Stimulated activated memory B cell treated with anti-CD40 and anti-IgM and Interleukin-4, amounts not matched to agents 10 μg/mL and 1 μg/mL and 100 μg/mL, for 72 hours (primary cell): Measurements from ENCODE around the gene SIAH2.
A peak's percentile ranks its signal among the peaks of the same experiment; 100 is the strongest.

Source experiments
- ATAC-seq: fragments of 150-1000 bp; cut with Tn5 transposase; 2 replicates; pipeline ENCODE4 v1.10.0; 2021
- H3K27ac Mint-ChIP-seq: one replicate; pipeline ENCODE4 v1.8.0; 2022; ENCODE audit warnings: mild to moderate bottlenecking, mixed read lengths
- H3K27me3 Mint-ChIP-seq: one replicate; pipeline ENCODE4 v1.8.0; 2022; ENCODE audit warnings: mixed read lengths
- H3K36me3 Mint-ChIP-seq: one replicate; pipeline ENCODE4 v1.8.0; 2022; ENCODE audit warnings: mixed read lengths
- H3K4me1 Mint-ChIP-seq: one replicate; pipeline ENCODE4 v1.8.0; 2022; ENCODE audit warnings: mixed read lengths
- H3K4me3 Mint-ChIP-seq: one replicate; pipeline ENCODE4 v1.8.0; 2022; ENCODE audit warnings: mild to moderate bottlenecking, moderate library complexity, mixed read lengths
- H3K9me3 Mint-ChIP-seq: one replicate; pipeline ENCODE4 v1.8.0; 2022; ENCODE audit warnings: mixed read lengths

SIAH2 gene

GRCh38 chr3:150784747-150785125 is 21.8 kb upstream of the SIAH2 start:
- H3K9me3 Mint-ChIP-seq: no peaks in the 10 kb centered on the region
- H3K4me1 Mint-ChIP-seq: peaks cover 14% of the 10 kb centered on the region
- H3K36me3 Mint-ChIP-seq: no peaks in the 10 kb centered on the region
- ATAC-seq: no peak
- no peak overlapping the region for H3K4me3 Mint-ChIP-seq
- peaks cover 11% of the 10 kb centered on the region for H3K27me3 Mint-ChIP-seq
- peak overlapping the region; percentile 66 for H3K27ac Mint-ChIP-seq

GRCh38 chr3:150783920-150784746 is 21.2 kb upstream of the SIAH2 start:
- H3K36me3 Mint-ChIP-seq: no peaks in the 10 kb centered on the region
- H3K9me3 Mint-ChIP-seq: no peaks in the 10 kb centered on the region
- peaks cover 11% of the 10 kb centered on the region for H3K27me3 Mint-ChIP-seq
- no peak overlapping the region for H3K4me3 Mint-ChIP-seq
- H3K4me1 Mint-ChIP-seq: peaks cover 8% of the 10 kb centered on the region
- H3K27ac Mint-ChIP-seq: peak overlapping the region; percentile 66
- ATAC-seq: peak; percentile 72

- Mint-ChIP-seq H3K27me3 (peaks cover 7% of the 10 kb centered on the region), H3K27ac (peak overlapping the region; percentile 66), H3K4me3 (no peak overlapping the region), H3K9me3 (no peaks in the 10 kb centered on the region), H3K4me1 (peaks cover 7% of the 10 kb centered on the region), H3K36me3 (no peaks in the 10 kb centered on the region)
- ATAC-seq: no peak
These were observed 20.3 kb upstream of the SIAH2 start for GRCh38 chr3:150783316-150783715.

GRCh38 chr3:150779402-150779858 is 16.5 kb upstream of the SIAH2 start:
- Mint-ChIP-seq H3K27me3 (no peaks in the 10 kb centered on the region), H3K27ac (no peak overlapping the region), H3K9me3 (no peaks in the 10 kb centered on the region), H3K4me3 (no peak overlapping the region), H3K36me3 (no peaks in the 10 kb centered on the region), H3K4me1 (no peaks in the 10 kb centered on the region)
- ATAC-seq: no peak

GRCh38 chr3:150778793-150779401 is 15.9 kb upstream of the SIAH2 start:
- Mint-ChIP-seq H3K36me3 (no peaks in the 10 kb centered on the region), H3K9me3 (no peaks in the 10 kb centered on the region), H3K4me1 (no peaks in the 10 kb centered on the region), H3K27me3 (no peaks in the 10 kb centered on the region), H3K4me3 (no peak overlapping the region), H3K27ac (no peak overlapping the region)
- ATAC-seq: no peak

GRCh38 chr3:150775001-150775599 is 12.1 kb upstream of the SIAH2 start:
- Mint-ChIP-seq H3K9me3 (no peaks in the 10 kb centered on the region), H3K4me3 (no peak overlapping the region), H3K36me3 (no peaks in the 10 kb centered on the region), H3K4me1 (no peaks in the 10 kb centered on the region), H3K27me3 (no peaks in the 10 kb centered on the region), H3K27ac (no peak overlapping the region)
- no peak for ATAC-seq

- Mint-ChIP-seq H3K9me3 (no peaks in the 10 kb centered on the region), H3K4me1 (no peaks in the 10 kb centered on the region), H3K27ac (peak overlapping the region; percentile 22), H3K4me3 (no peak overlapping the region), H3K36me3 (no peaks in the 10 kb centered on the region), H3K27me3 (no peaks in the 10 kb centered on the region)
- ATAC-seq: no peak
These were observed 10.7 kb upstream of the SIAH2 start for GRCh38 chr3:150773616-150774192.

- no peak overlapping the region for H3K4me3 Mint-ChIP-seq
- peaks cover 8% of the 10 kb centered on the region for H3K4me1 Mint-ChIP-seq
- no peaks in the 10 kb centered on the region for H3K27me3 Mint-ChIP-seq
- no peak overlapping the region for H3K27ac Mint-ChIP-seq
- no peaks in the 10 kb centered on the region for H3K36me3 Mint-ChIP-seq
- ATAC-seq: no peak
- H3K9me3 Mint-ChIP-seq: no peaks in the 10 kb centered on the region
These were observed 8.6 kb upstream of the SIAH2 start for GRCh38 chr3:150771600-150771999.

- Mint-ChIP-seq H3K27ac (no peak overlapping the region), H3K36me3 (no peaks in the 10 kb centered on the region), H3K27me3 (no peaks in the 10 kb centered on the region), H3K4me1 (peaks cover 17% of the 10 kb centered on the region), H3K9me3 (no peaks in the 10 kb centered on the region), H3K4me3 (no peak overlapping the region)
- ATAC-seq: no peak
These were observed 7.7 kb upstream of the SIAH2 start for GRCh38 chr3:150770681-150771080.

- Mint-ChIP-seq H3K36me3 (peaks cover 7% of the 10 kb centered on the region), H3K4me1 (peaks cover 43% of the 10 kb centered on the region), H3K27ac (peak overlapping the region; percentile 86), H3K4me3 (no peak overlapping the region), H3K27me3 (no peaks in the 10 kb centered on the region), H3K9me3 (no peaks in the 10 kb centered on the region)
- no peak for ATAC-seq
These were observed 3.8 kb upstream of the SIAH2 start for GRCh38 chr3:150766742-150767141.

GRCh38 chr3:150765949-150766720 is 3.2 kb upstream of the SIAH2 start:
- Mint-ChIP-seq H3K4me1 (peaks cover 43% of the 10 kb centered on the region), H3K36me3 (peaks cover 8% of the 10 kb centered on the region), H3K9me3 (no peaks in the 10 kb centered on the region), H3K4me3 (peak overlapping the region; percentile 67), H3K27me3 (no peaks in the 10 kb centered on the region), H3K27ac (peak overlapping the region; percentile 86)
- ATAC-seq: peak; percentile 50

GRCh38 chr3:150764967-150765366 is 2.0 kb upstream of the SIAH2 start:
- Mint-ChIP-seq H3K27ac (peak overlapping the region; percentile 93), H3K4me3 (peak overlapping the region; percentile 97), H3K27me3 (no peaks in the 10 kb centered on the region), H3K36me3 (peaks cover 8% of the 10 kb centered on the region), H3K4me1 (peaks cover 51% of the 10 kb centered on the region), H3K9me3 (no peaks in the 10 kb centered on the region)
- no peak for ATAC-seq

GRCh38 chr3:150764566-150764965 is 1.6 kb upstream of the SIAH2 start:
- no peaks in the 10 kb centered on the region for H3K9me3 Mint-ChIP-seq
- peaks cover 55% of the 10 kb centered on the region for H3K4me1 Mint-ChIP-seq
- H3K27ac Mint-ChIP-seq: peak overlapping the region; percentile 93
- ATAC-seq: no peak
- peak overlapping the region; percentile 97 for H3K4me3 Mint-ChIP-seq
- H3K36me3 Mint-ChIP-seq: peaks cover 8% of the 10 kb centered on the region
- no peaks in the 10 kb centered on the region for H3K27me3 Mint-ChIP-seq

- ATAC-seq: peak; percentile 28
- Mint-ChIP-seq H3K36me3 (peaks cover 8% of the 10 kb centered on the region), H3K27me3 (no peaks in the 10 kb centered on the region), H3K4me3 (peak overlapping the region; percentile 97), H3K27ac (peak overlapping the region; percentile 93), H3K4me1 (peaks cover 58% of the 10 kb centered on the region), H3K9me3 (no peaks in the 10 kb centered on the region)
These were observed 993 bp upstream of the SIAH2 start for GRCh38 chr3:150763841-150764483.
